GM12875 (cell line): ENCODE results near the gene DGUOK.

Source experiments
- H3K4me3 ChIP-seq: one replicate; pipeline ENCODE4 v1.5.1; 2011; ENCODE audit warnings: low read depth, low read length, control low read depth
- TF ChIP-seq, protein P1 (sequence below): IDR thresholded peaks from 2 replicates; pipeline ENCODE4 v1.5.1; 2011; ENCODE audit warnings: low read depth, mild to moderate bottlenecking, control low read depth, inconsistent platforms, low read length, moderate library complexity, borderline replicate concordance; ENCODE audit not compliant: insufficient read depth

DGUOK gene

DNA sequence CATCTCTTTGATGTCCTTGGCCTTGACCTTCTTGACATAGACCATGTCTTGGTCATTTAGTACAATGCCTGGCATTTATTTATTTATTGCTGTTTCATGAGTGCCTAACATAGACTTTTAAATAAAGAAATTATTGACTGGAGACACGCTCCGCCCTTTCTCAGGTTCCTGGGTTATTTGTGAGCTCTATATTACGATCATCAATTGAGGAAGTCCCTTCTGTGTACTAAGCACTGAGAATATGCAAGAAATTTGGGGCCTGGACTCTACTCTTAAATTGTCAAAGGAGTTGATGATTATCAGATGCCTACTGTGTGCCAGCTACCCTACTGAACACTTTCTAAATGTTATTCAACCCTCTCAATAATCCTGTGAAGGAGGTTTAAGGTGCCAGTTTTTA, 38.4 kb downstream of the DGUOK start:
- H3K4me3 ChIP-seq, result no peak overlapping the region
- TF ChIP-seq, protein P1, sequence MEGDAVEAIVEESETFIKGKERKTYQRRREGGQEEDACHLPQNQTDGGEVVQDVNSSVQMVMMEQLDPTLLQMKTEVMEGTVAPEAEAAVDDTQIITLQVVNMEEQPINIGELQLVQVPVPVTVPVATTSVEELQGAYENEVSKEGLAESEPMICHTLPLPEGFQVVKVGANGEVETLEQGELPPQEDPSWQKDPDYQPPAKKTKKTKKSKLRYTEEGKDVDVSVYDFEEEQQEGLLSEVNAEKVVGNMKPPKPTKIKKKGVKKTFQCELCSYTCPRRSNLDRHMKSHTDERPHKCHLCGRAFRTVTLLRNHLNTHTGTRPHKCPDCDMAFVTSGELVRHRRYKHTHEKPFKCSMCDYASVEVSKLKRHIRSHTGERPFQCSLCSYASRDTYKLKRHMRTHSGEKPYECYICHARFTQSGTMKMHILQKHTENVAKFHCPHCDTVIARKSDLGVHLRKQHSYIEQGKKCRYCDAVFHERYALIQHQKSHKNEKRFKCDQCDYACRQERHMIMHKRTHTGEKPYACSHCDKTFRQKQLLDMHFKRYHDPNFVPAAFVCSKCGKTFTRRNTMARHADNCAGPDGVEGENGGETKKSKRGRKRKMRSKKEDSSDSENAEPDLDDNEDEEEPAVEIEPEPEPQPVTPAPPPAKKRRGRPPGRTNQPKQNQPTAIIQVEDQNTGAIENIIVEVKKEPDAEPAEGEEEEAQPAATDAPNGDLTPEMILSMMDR, result no peak

DNA sequence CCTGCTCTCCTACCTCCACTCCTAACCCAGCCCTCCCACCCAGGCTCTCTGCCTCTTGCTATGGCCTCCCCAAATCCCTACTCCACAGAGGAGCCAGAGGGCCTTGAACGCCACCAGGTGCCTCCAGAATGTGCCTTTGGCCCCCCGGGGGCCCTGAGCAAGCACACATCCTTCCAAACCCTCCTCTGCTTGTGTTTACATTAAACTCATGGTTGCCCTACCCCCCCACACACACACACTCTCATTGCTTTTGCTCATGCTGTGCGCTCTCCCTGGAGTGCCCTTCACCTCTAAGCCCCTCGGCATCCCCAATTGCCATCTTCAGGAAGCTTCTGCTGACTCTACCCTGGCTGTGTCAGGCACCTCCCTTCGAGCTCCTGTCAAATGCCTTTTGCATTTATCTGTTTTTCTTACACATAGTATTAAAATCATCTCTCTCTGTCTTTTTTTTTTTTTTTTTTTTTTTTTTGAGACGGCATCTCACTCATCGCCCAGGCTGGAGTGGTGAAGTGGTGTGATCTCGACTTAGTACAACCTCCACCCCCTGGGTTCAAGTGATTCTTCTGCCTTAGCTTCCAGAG, 41.8 kb downstream of the DGUOK start:
- TF ChIP-seq, protein P1, result no peak
- H3K4me3 ChIP-seq, result no peak overlapping the region

DNA sequence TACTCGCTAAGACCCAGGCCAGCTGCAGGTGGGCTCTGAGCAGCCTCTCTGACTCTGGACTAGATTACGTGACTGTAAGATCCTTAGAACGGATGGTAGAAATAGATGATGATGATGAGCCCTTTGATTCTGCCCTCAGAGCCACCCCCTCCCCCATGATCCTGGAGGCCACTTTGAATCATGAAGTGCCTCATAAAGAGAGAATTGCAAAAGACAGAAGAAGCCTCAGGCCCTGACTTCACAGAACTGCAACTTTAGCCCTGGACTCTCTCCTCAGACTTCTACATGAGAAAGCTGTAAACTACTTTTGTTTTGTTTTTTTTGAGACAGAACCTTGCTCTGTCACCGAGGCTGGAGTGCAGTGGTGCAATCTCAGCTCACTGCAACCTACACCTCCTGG, 42.7 kb downstream of the DGUOK start:
- TF ChIP-seq, protein P1, result no peak
- no peak overlapping the region for H3K4me3 ChIP-seq

DNA sequence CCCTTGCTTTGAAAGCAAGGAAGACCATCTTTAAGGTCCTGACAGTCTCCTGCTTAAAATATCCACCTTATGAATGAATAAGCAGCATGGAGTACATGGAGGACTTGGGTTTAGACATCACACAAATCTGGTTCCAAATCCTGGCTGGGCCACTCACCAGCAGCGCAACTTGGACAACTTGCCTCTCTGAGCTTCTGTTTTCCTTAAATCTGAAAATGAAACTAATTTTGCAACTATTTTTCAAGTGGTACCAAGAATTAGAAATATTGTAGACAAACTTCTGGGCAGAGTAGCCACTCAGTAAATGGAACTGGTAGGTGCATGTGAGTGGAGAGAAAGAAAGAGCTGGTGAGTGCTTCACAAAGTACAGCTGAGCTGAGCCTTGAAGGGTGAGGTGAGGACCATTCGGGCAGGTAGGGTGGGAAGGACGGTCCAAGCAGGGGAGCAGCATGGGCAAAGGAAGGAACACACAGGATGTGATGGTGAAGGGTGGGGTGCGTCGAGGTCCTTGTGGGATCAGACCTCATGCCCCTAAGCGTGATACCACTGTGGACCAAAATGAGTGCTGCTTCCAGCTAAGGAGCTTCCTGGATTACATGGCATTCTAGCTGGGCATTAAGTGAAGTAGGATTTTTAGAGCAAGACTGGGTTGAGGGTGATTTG, 43.6 kb downstream of the DGUOK start:
- no peak overlapping the region for H3K4me3 ChIP-seq

DNA sequence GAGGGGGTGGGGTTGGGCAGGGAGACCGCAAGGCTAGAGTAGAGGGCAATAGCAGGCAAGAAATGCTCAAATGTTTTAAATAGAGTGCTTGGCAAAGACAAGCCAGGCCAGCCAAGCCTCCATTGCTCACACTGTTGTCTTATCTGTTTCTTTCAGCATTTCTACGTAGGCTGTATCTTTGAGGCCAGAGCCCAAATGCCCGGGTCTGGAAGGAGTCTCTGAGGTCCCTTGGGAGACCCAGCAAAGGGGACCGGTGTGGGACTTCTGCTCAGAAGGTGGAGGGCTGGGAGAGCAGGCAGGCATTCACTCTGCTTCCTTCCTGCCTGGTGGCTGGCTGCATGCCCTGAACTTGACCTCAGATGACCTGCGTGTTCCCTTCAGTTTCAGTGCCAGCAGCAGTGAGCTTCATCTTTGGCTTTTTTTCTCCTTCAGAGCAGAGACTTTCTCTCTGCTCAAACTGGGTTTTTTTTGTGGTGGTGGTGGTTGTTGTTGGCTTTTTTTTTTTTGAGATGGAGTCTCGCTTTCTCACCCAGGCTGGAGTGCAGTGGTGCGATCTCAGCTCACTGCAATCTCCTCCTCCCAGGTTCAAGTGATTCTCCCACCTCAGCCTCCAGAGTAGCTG, 44.3 kb downstream of the DGUOK start:
- H3K4me3 ChIP-seq, result no peak overlapping the region
- TF ChIP-seq, protein P1, result no peak

More for the DNA sequence above, 43.6 kb downstream of the DGUOK start:
- TF ChIP-seq, protein P1, result no peak

DNA sequence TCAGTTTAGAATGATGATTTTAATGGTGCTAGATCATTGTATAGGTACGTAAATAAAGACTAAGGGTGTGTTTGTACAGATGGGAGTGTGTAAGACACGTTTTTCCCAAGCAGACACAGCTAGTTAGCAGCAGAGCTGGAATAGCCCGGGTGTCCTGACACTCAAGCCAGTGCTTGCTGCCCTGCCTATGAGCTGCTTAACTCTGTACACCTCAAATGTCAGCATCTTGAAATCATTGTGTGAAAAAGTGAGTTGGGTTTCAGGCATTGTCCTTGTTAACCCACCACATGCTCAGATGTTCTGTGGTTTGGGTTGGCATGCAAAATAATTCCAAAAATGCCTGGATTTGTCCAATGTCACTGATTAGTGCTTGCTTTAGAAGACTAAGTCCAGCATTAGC, 45.0 kb downstream of the DGUOK start:
- H3K4me3 ChIP-seq, result no peak overlapping the region
- TF ChIP-seq, protein P1, result no peak

DNA sequence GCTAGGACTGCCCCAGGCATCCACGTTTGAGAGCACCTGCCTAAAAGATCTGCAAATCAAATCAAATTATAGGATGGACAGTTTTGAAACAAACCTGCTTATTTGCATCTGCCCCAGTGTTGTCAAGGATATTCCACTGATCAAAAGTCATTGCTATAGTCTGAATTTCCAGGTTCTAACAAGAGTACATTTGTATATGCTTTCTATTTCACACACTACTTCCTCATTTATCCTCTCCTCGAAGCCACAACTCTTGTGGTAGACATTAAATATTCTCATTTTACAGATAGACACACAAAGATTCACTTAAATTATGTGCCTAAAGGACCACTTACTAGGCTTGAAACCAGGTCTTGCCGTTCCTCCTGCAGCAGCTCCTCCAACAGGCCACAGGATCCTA, 46.2 kb downstream of the DGUOK start:
- no peak overlapping the region for H3K4me3 ChIP-seq
- TF ChIP-seq, protein P1, result no peak
